HepG2 (cell line): Measurements from ENCODE around the gene SLC26A3. TPM values are rescaled to one million over a fixed set of nuclear protein-coding genes. Genes with fewer than 3 reads are reported as not detected.

Experiments
- EEA1 ChIP-seq: sonication (generic); formaldehyde crosslinking; IDR thresholded peaks from 2 replicates; pipeline ENCODE4 v1.5.1; 2020; ENCODE audit warnings: mild to moderate bottlenecking, missing genetic modification reagents, borderline replicate concordance
- HOMEZ ChIP-seq: IDR thresholded peaks from 2 replicates; pipeline ENCODE4 v1.6.1; 2016; ENCODE audit warnings: low read depth
- IRF2 ChIP-seq: IDR thresholded peaks from 2 replicates; pipeline ENCODE4 v1.6.1; 2018; ENCODE audit warnings: missing genetic modification reagents, missing compliant biosample characterization
- LRRFIP1 ChIP-seq: sonication (generic); formaldehyde crosslinking; conservative IDR thresholded peaks from 2 replicates; pipeline ENCODE4 v1.4.0; 2020; ENCODE audit warnings: missing genetic modification reagents
- MNT ChIP-seq: fragments of 450-650 bp; IDR thresholded peaks from 2 replicates; pipeline ENCODE4 v1.6.1; 2016
- MTERF4 ChIP-seq: sonication (generic); formaldehyde crosslinking; IDR thresholded peaks from 2 replicates; pipeline ENCODE4 v1.8.0; 2023; ENCODE audit warnings: mild to moderate bottlenecking, missing genetic modification reagents
- MYNN ChIP-seq: sonication (generic); formaldehyde crosslinking; IDR thresholded peaks from 2 replicates; pipeline ENCODE4 v1.4.0; 2020; ENCODE audit warnings: mild to moderate bottlenecking, low read depth, missing genetic modification reagents
- NR2C2 ChIP-seq: sonication (generic); formaldehyde crosslinking; IDR thresholded peaks from 2 replicates; pipeline ENCODE4 v1.4.0; 2020; ENCODE audit warnings: missing genetic modification reagents, mild to moderate bottlenecking, moderate library complexity, borderline replicate concordance
- PLSCR1 ChIP-seq: sonication (generic); formaldehyde crosslinking; IDR thresholded peaks from 2 replicates; pipeline ENCODE4 v1.5.0; 2020; ENCODE audit warnings: missing genetic modification reagents, mild to moderate bottlenecking, borderline replicate concordance
- REPIN1 ChIP-seq: sonication (generic); formaldehyde crosslinking; IDR thresholded peaks from 2 replicates; pipeline ENCODE4 v1.8.0; 2022; ENCODE audit warnings: missing genetic modification reagents, low read depth, mild to moderate bottlenecking, borderline replicate concordance
- REXO4 ChIP-seq: sonication (generic); formaldehyde crosslinking; IDR thresholded peaks from 2 replicates; pipeline ENCODE4 v1.8.0; 2022; ENCODE audit warnings: missing genetic modification reagents, mild to moderate bottlenecking, borderline replicate concordance
- SIN3A ChIP-seq: IDR thresholded peaks from 2 replicates; pipeline ENCODE4 v1.6.1; 2011; ENCODE audit warnings: low read depth, mild to moderate bottlenecking, control low read depth, low read length, borderline replicate concordance
- SIX4 ChIP-seq: sonication (generic); formaldehyde crosslinking; IDR thresholded peaks from 2 replicates; pipeline ENCODE4 v1.4.0; 2020; ENCODE audit warnings: missing genetic modification reagents
- SMAD3 ChIP-seq: sonication (generic); formaldehyde crosslinking; IDR thresholded peaks from 2 replicates; pipeline ENCODE4 v1.4.0; 2020; ENCODE audit warnings: missing genetic modification reagents
- TEAD3 ChIP-seq: optimal IDR thresholded peaks from 2 replicates; pipeline ENCODE3; 2016; ENCODE audit warnings: borderline replicate concordance
- TOPORS ChIP-seq: sonication (generic); formaldehyde crosslinking; IDR thresholded peaks from 2 replicates; pipeline ENCODE4 v1.8.0; 2023; ENCODE audit warnings: mild to moderate bottlenecking, missing genetic modification reagents
- U2AF1 ChIP-seq: fragments of 200-400 bp; formaldehyde crosslinking; optimal IDR thresholded peaks from 2 replicates; pipeline ENCODE3; 2017; ENCODE audit warnings: mild to moderate bottlenecking, low read depth, low read length
- XRCC5 ChIP-seq: fragments of 200-400 bp; formaldehyde crosslinking; optimal IDR thresholded peaks from 2 replicates; pipeline ENCODE3; 2017; ENCODE audit warnings: mild to moderate bottlenecking, low read length
- ZNF496 ChIP-seq: sonication (generic); formaldehyde crosslinking; IDR thresholded peaks from 2 replicates; pipeline ENCODE4 v1.8.1; 2023; ENCODE audit warnings: mild to moderate bottlenecking, moderate library complexity, missing genetic modification reagents; ENCODE audit not compliant: insufficient replicate concordance
- ZNF549 ChIP-seq: sonication (generic); formaldehyde crosslinking; IDR thresholded peaks from 2 replicates; pipeline ENCODE4 v1.5.0; 2020; ENCODE audit warnings: missing genetic modification reagents
- ZNF576 ChIP-seq: sonication (generic); formaldehyde crosslinking; IDR thresholded peaks from 2 replicates; pipeline ENCODE4 v1.4.0; 2020; ENCODE audit warnings: mild to moderate bottlenecking, missing genetic modification reagents
- ZSCAN29 ChIP-seq: sonication (generic); formaldehyde crosslinking; conservative IDR thresholded peaks from 2 replicates; pipeline ENCODE4 v1.4.0; 2020; ENCODE audit warnings: mild to moderate bottlenecking, missing genetic modification reagents
- polyA plus RNA-seq, 8 experiments: library from polyadenylated mRNA; depleted of rRNA in 3 of 8; stranded (reverse) in 7 of 8; unstranded in 1 of 8; fragments of >200 nt; fragmentation: Illumina TruSeq in 4 of 8; extraction: Trizol in 4 of 8; gene quantifications; 2 replicates each; pipeline versions ENCODE4 v1.2.1 to v1.2.3, GENCODE V29; 2011 to 2016; ENCODE audit warnings: low read depth in 4 of 8, missing spikeins in 1 of 8, mixed read lengths in 1 of 8; ENCODE audit not compliant: insufficient read depth in 1 of 8
- total RNA-seq, 5 experiments: library from RNA; depleted of rRNA; stranded (reverse); fragments of >200 nt; fragmentation: Illumina TruSeq; extraction: Trizol; gene quantifications; 2 replicates each; pipeline ENCODE4 v1.2.3, GENCODE V29; 2016; ENCODE audit warnings: low read depth in 1 of 5

The SLC26A3 gene
- total and polyA plus RNA-seq, 2 of the 13 experiments (the other 11 are each of a cell fraction or from before 2014, with no cell fraction given) = 0.11 to 0.30 TPM

GRCh38 chr7:107743567-107744344, 59.3 kb downstream of the SLC26A3 start, which contains the start of gene CBLL1 (continued):
- TF ChIP-seq MTERF4 (CRISPR knock-in tag) (no peak; the same call in 1 of the 2 replicates), LRRFIP1 (CRISPR knock-in tag) (no peak), IRF2 (peak; percentile 70), U2AF1 (peak; percentile 45), SMAD3 (peak; percentile 17; the same call in 1 of the 2 replicates), TOPORS (CRISPR knock-in tag) (no peak), ZNF496 (CRISPR knock-in tag) (no peak), HOMEZ (peak; percentile 13; the same call in 1 of the 2 replicates), TEAD3 (peak; percentile 20), ZNF576 (CRISPR knock-in tag) (0 out of 2 replicates have a peak, but pooled peaks have one; percentile 54), SIX4 (CRISPR knock-in tag) (no peak), PLSCR1 (CRISPR knock-in tag) (no peak), ZNF549 (CRISPR knock-in tag) (no peak), EEA1 (no peak), REXO4 (CRISPR knock-in tag) (no peak), REPIN1 (CRISPR knock-in tag) (no peak; the same call in 1 of the 2 replicates), XRCC5 (peak; percentile 35), ZSCAN29 (CRISPR knock-in tag) (no peak), MNT (peak; percentile 47), MYNN (no peak), SIN3A (peak; percentile 29; the same call in 1 of the 2 replicates), NR2C2 (CRISPR knock-in tag) (no peak; the same call in 1 of the 2 replicates)
